HEK293 (cell line): ENCODE results near the gene ABCA1.

Experiments used
- CTCF ChIA-PET: fragments of 350-600 bp; formaldehyde crosslinking; extraction: SDS; loops from one replicate; lab custom pipeline; 2021; ENCODE audit warnings: antibody characterized with exemption; lab: Yijun Ruan, JAX
- POLR2A ChIA-PET: fragments of 300-600 bp; formaldehyde crosslinking; extraction: SDS; loops from one replicate; lab custom pipeline; 2020; ENCODE audit warnings: antibody characterized with exemption, inconsistent platforms; lab: Yijun Ruan, JAX
- H3K27ac ChIP-seq: fragments of 200-500 bp; sonication (Bioruptor generic); 2 replicates; pipeline ENCODE4 v1.5.1; 2014; ENCODE audit warnings: low read depth, low read length, control low read depth, inconsistent platforms; ENCODE audit errors: extremely low read depth
- H3K36me3 ChIP-seq, 2 experiments: fragments of 200-500 bp in 1 of 2; sonication (Bioruptor generic) in 1 of 2; 1 replicate in 1 of 2; 2 replicates in 1 of 2; pipeline ENCODE4 v1.5.1; 2014 to 2017; ENCODE audit warnings: inconsistent platforms in 2 of 2, low read length in 2 of 2; ENCODE audit not compliant: control insufficient read depth in 2 of 2, insufficient read depth in 1 of 2
- H3K4me1 ChIP-seq: fragments of 200-500 bp; sonication (Bioruptor generic); 2 replicates; pipeline ENCODE4 v1.5.1; 2014; ENCODE audit warnings: mild to moderate bottlenecking, low read length, inconsistent platforms; ENCODE audit not compliant: control insufficient read depth, insufficient read depth
- H3K4me3 ChIP-seq: 2 replicates; pipeline ENCODE4 v1.5.1; 2011; ENCODE audit warnings: low read depth, mild to moderate bottlenecking, control low read depth, low read length, moderate library complexity
- H3K9me3 ChIP-seq: fragments of 200-500 bp; sonication (Bioruptor generic); 2 replicates; pipeline ENCODE4 v1.5.1; 2014; ENCODE audit warnings: low read depth, low read length, inconsistent platforms; ENCODE audit not compliant: control insufficient read depth, insufficient read depth
- HOXD13 ChIP-seq: sonication (generic); formaldehyde crosslinking; IDR thresholded peaks from 2 replicates; pipeline ENCODE4 v1.8.0; 2022; ENCODE audit warnings: missing genetic modification reagents, borderline replicate concordance
- RBAK ChIP-seq: fragments of 450-650 bp; formaldehyde crosslinking; IDR thresholded peaks from 2 replicates; pipeline ENCODE4 v1.5.1; 2016; ENCODE audit warnings: missing biosample characterization, missing genetic modification characterization
- REPIN1 ChIP-seq: fragments of 450-650 bp; formaldehyde crosslinking; IDR thresholded peaks from 2 replicates; pipeline ENCODE4 v1.5.1; 2017; ENCODE audit warnings: missing biosample characterization, missing genetic modification characterization, low read depth
- ZFP41 ChIP-seq: fragments of 450-650 bp; formaldehyde crosslinking; IDR thresholded peaks from 2 replicates; pipeline ENCODE4 v1.5.1; 2016; ENCODE audit warnings: missing biosample characterization, missing genetic modification characterization, borderline replicate concordance
- ZNF214 ChIP-seq: fragments of 450-650 bp; formaldehyde crosslinking; IDR thresholded peaks from 2 replicates; pipeline ENCODE4 v1.5.1; 2017; ENCODE audit warnings: missing biosample characterization, mild to moderate bottlenecking, missing genetic modification characterization, borderline replicate concordance
- ZNF274 ChIP-seq, 2 experiments: fragments of 200-500 bp in 1 of 2; fragments of 450-650 bp in 1 of 2; sonication (Bioruptor generic) in 1 of 2; formaldehyde crosslinking in 1 of 2; IDR thresholded peaks; 2 replicates each; pipeline versions ENCODE4 v1.5.1 to v1.6.1; 2014 to 2016; ENCODE audit warnings: borderline replicate concordance in 1 of 2, inconsistent platforms in 1 of 2, low read length in 1 of 2, missing biosample characterization in 1 of 2, missing genetic modification characterization in 1 of 2
- ZNF473 ChIP-seq: fragments of 450-650 bp; formaldehyde crosslinking; IDR thresholded peaks from 2 replicates; pipeline ENCODE4 v1.5.1; 2017; ENCODE audit warnings: missing biosample characterization, missing genetic modification characterization
- ZNF48 ChIP-seq: fragments of 450-650 bp; formaldehyde crosslinking; IDR thresholded peaks from 2 replicates; pipeline ENCODE4 v1.5.1; 2016; ENCODE audit warnings: missing biosample characterization, missing genetic modification characterization
- ZNF670 ChIP-seq: fragments of 450-650 bp; formaldehyde crosslinking; IDR thresholded peaks from 2 replicates; pipeline ENCODE4 v1.5.1; 2016; ENCODE audit warnings: missing biosample characterization, missing genetic modification characterization, low read depth
- ZNF830 ChIP-seq: fragments of 450-650 bp; IDR thresholded peaks from 2 replicates; pipeline ENCODE4 v1.5.0; 2018; ENCODE audit warnings: missing biosample characterization, missing genetic modification characterization, low read depth, mild to moderate bottlenecking, moderate library complexity
- TF ChIP-seq, protein P1 (sequence below): fragments of 450-650 bp; formaldehyde crosslinking; conservative IDR thresholded peaks from 2 replicates; pipeline ENCODE4 v1.5.1; 2016; ENCODE audit warnings: low read depth, missing biosample characterization, missing genetic modification characterization
- TF ChIP-seq, protein P2 (sequence below): fragments of 450-650 bp; formaldehyde crosslinking; IDR thresholded peaks from 2 replicates; pipeline ENCODE4 v1.5.1; 2016; ENCODE audit warnings: missing biosample characterization, missing genetic modification characterization, low read depth
- TF ChIP-seq, protein P3 (sequence below): sonication (generic); formaldehyde crosslinking; IDR thresholded peaks from 2 replicates; pipeline ENCODE4 v1.8.1; 2022; ENCODE audit warnings: mild to moderate bottlenecking, moderate library complexity, missing genetic modification reagents
- TF ChIP-seq, protein P4 (sequence below): fragments of 450-650 bp; formaldehyde crosslinking; IDR thresholded peaks from 2 replicates; pipeline ENCODE4 v1.5.1; 2016; ENCODE audit warnings: missing biosample characterization, missing genetic modification characterization

The ABCA1 gene

DNA sequence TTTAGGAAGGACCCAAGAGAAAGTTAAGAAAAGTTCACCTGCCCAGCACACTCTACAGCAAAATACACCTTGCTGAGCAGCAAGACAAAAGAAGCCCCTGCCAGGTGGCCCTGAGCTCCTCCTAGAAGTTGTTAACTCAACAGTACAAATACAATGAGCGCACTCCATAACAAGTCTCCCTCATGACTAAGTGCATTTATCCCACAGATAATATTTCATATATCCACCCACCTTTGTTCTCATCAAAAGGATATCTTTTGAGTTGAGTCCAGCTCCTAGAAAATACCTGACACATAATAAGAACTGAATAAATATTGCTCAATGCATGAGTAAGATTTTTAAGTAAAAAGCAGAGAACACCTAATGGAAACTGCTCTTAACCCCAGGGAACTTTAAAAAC, 73.3 kb downstream of the ABCA1 start:
- no peaks in the 10 kb centered on the region for H3K36me3 ChIP-seq
- TF ChIP-seq ZNF274 (IDR thresholded peaks at IDR 0.05; ENCODE audit: low read length) = no peak
- no peak for TF ChIP-seq ZNF274 (tag by site-specific recombination; IDR thresholded peaks at IDR 0.05; ENCODE audit: borderline replicate concordance)
- TF ChIP-seq ZNF214 (tag by site-specific recombination) = no peak
- no peak for TF ChIP-seq ZFP41 (tag by site-specific recombination)
- no peak for TF ChIP-seq HOXD13 (CRISPR knock-in tag)
- POLR2A ChIA-PET = no interaction called here
- H3K4me3 ChIP-seq = no peak overlapping the region
- no peaks in the 10 kb centered on the region; the same call in 1 of the 2 replicates for H3K4me1 ChIP-seq
- H3K27ac ChIP-seq = no peak overlapping the region
- no peaks in the 10 kb centered on the region for H3K9me3 ChIP-seq
- CTCF ChIA-PET = interaction anchor here (2.5 kb wide), 1 partner anchor 9 kb away, joined by 9 read pairs; no protein-coding TSS in a partner anchor

DNA sequence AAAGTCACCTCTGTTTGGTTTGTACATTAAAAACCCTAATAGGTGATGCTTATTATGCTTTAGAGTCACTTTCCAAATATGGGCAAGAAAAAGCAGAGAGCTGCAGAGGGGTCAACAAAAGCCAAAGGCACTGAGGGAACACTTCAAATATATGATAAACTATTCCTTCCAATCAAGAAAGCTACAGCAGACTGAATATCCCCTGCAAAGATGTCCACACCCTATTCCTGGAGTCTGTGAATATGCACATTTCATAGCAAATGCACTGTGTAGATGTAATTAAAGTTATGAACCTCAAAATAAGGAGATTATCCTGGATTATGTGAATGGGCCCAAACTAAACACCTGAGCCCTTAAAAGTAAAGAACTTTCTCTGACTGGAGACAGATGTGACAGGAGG, 74.3 kb downstream of the ABCA1 start:
- CTCF ChIA-PET = interaction anchor here (2.5 kb wide), 1 partner anchor 10 kb away, joined by 9 read pairs; no protein-coding TSS in a partner anchor
- TF ChIP-seq ZNF473 (tag by site-specific recombination) = no peak
- no peak overlapping the region for H3K27ac ChIP-seq
- H3K4me3 ChIP-seq = no peak overlapping the region
- no peaks in the 10 kb centered on the region for H3K9me3 ChIP-seq
- H3K4me1 ChIP-seq = no peaks in the 10 kb centered on the region; the same call in 1 of the 2 replicates
- H3K36me3 ChIP-seq = no peaks in the 10 kb centered on the region
- POLR2A ChIA-PET = no interaction called here

DNA sequence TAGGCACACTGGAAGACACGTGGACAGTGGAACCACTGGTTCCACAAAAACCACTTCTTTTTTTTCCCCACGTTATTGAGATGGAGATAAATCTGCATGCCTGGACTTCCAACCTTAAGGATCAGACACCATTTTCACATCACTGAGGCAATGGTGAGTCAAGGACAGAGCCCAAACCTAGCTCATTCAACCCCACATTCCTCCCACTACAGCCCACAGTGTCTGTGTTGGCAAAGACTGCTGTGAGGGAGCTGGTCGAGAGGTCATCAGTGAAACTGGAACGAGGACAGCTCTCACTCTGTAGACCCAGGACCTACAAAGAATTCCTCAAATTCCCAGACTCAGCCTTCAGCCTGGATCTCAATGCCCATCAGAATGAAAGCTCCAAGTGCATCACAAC, 74.8 kb downstream of the ABCA1 start:
- H3K27ac ChIP-seq = no peak overlapping the region
- H3K4me3 ChIP-seq = no peak overlapping the region
- TF ChIP-seq, protein P1, sequence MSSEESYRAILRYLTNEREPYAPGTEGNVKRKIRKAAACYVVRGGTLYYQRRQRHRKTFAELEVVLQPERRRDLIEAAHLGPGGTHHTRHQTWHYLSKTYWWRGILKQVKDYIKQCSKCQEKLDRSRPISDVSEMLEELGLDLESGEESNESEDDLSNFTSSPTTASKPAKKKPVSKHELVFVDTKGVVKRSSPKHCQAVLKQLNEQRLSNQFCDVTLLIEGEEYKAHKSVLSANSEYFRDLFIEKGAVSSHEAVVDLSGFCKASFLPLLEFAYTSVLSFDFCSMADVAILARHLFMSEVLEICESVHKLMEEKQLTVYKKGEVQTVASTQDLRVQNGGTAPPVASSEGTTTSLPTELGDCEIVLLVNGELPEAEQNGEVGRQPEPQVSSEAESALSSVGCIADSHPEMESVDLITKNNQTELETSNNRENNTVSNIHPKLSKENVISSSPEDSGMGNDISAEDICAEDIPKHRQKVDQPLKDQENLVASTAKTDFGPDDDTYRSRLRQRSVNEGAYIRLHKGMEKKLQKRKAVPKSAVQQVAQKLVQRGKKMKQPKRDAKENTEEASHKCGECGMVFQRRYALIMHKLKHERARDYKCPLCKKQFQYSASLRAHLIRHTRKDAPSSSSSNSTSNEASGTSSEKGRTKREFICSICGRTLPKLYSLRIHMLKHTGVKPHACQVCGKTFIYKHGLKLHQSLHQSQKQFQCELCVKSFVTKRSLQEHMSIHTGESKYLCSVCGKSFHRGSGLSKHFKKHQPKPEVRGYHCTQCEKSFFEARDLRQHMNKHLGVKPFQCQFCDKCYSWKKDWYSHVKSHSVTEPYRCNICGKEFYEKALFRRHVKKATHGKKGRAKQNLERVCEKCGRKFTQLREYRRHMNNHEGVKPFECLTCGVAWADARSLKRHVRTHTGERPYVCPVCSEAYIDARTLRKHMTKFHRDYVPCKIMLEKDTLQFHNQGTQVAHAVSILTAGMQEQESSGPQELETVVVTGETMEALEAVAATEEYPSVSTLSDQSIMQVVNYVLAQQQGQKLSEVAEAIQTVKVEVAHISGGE (tag by site-specific recombination) = no peak
- TF ChIP-seq ZNF830 (no peak), REPIN1 (no peak), RBAK (tag by site-specific recombination) (no peak), ZNF48 (tag by site-specific recombination) (no peak), ZNF670 (tag by site-specific recombination) (no peak)
- TF ChIP-seq, protein P2, sequence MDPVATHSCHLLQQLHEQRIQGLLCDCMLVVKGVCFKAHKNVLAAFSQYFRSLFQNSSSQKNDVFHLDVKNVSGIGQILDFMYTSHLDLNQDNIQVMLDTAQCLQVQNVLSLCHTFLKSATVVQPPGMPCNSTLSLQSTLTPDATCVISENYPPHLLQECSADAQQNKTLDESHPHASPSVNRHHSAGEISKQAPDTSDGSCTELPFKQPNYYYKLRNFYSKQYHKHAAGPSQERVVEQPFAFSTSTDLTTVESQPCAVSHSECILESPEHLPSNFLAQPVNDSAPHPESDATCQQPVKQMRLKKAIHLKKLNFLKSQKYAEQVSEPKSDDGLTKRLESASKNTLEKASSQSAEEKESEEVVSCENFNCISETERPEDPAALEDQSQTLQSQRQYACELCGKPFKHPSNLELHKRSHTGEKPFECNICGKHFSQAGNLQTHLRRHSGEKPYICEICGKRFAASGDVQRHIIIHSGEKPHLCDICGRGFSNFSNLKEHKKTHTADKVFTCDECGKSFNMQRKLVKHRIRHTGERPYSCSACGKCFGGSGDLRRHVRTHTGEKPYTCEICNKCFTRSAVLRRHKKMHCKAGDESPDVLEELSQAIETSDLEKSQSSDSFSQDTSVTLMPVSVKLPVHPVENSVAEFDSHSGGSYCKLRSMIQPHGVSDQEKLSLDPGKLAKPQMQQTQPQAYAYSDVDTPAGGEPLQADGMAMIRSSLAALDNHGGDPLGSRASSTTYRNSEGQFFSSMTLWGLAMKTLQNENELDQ = no peak
- TF ChIP-seq, protein P3, sequence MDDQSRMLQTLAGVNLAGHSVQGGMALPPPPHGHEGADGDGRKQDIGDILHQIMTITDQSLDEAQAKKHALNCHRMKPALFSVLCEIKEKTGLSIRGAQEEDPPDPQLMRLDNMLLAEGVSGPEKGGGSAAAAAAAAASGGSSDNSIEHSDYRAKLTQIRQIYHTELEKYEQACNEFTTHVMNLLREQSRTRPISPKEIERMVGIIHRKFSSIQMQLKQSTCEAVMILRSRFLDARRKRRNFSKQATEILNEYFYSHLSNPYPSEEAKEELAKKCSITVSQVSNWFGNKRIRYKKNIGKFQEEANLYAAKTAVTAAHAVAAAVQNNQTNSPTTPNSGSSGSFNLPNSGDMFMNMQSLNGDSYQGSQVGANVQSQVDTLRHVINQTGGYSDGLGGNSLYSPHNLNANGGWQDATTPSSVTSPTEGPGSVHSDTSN (CRISPR knock-in tag) = no peak
- TF ChIP-seq, protein P4, sequence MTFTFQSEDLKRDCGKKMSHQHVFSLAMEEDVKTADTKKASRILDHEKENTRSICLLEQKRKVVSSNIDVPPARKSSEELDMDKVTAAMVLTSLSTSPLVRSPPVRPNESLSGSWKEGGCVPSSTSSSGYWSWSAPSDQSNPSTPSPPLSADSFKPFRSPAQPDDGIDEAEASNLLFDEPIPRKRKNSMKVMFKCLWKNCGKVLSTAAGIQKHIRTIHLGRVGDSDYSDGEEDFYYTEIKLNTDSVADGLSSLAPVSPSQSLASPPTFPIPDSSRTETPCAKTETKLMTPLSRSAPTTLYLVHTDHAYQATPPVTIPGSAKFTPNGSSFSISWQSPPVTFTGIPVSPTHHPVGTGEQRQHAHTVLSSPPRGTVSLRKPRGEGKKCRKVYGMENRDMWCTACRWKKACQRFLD = no peak
- no peaks in the 10 kb centered on the region; the same call in 1 of the 2 replicates for H3K4me1 ChIP-seq
- POLR2A ChIA-PET = interaction anchor here (0.6 kb wide), 1 partner anchor 1806 kb away, joined by 7 read pairs; no protein-coding TSS in a partner anchor
- no peaks in the 10 kb centered on the region for H3K36me3 ChIP-seq
- CTCF ChIA-PET = interaction anchor here (2.5 kb wide), 1 partner anchor 10 kb away, joined by 9 read pairs; no protein-coding TSS in a partner anchor
- no peaks in the 10 kb centered on the region for H3K9me3 ChIP-seq
